Fibroblast of peridontal ligament (primary cell): ENCODE data around the gene RCOR3.
"Not testable (repeated sequence)": the region's sequence is repeated elsewhere in the genome, so short reads cannot be mapped to it uniquely, and the experiment has no call there.

ENCODE experiments used
- DNase-seq: peaks from one replicate; pipeline ENCODE4 v3.0.0-alpha.2; 2010; ENCODE audit errors: extremely low read depth

RCOR3 gene

GRCh38 chr1:211340622-211341507 lies 81.7 kb downstream of the RCOR3 start:
- DNase-seq: no peak

- no peak for DNase-seq
Measured at GRCh38 chr1:211341999-211342398, 82.8 kb downstream of the RCOR3 start.

GRCh38 chr1:211343607-211344006 lies 84.4 kb downstream of the RCOR3 start:
- DNase-seq: no peak

GRCh38 chr1:211344152-211344618 lies 85.0 kb downstream of the RCOR3 start:
- DNase-seq: no peak

- DNase-seq: no peak
Measured at GRCh38 chr1:211345719-211346118, 86.6 kb downstream of the RCOR3 start.

- no peak for DNase-seq
Measured at GRCh38 chr1:211347077-211347844, 88.1 kb downstream of the RCOR3 start.

GRCh38 chr1:211348547-211348946 lies 89.4 kb downstream of the RCOR3 start:
- no peak for DNase-seq

GRCh38 chr1:211349741-211350140 lies 90.6 kb downstream of the RCOR3 start:
- no peak for DNase-seq

GRCh38 chr1:211352055-211352454 lies 92.9 kb downstream of the RCOR3 start:
- DNase-seq: not testable (repeated sequence)

- no peak for DNase-seq
Measured at GRCh38 chr1:211352465-211352864, 93.3 kb downstream of the RCOR3 start.

GRCh38 chr1:211352985-211353515 lies 93.9 kb downstream of the RCOR3 start:
- DNase-seq: no peak

GRCh38 chr1:211353562-211354212 lies 94.5 kb downstream of the RCOR3 start:
- DNase-seq: no peak

GRCh38 chr1:211355873-211356272 lies 96.7 kb downstream of the RCOR3 start:
- DNase-seq: no peak

- peak; percentile 24 for DNase-seq
Measured at GRCh38 chr1:211356723-211357407, 97.7 kb downstream of the RCOR3 start.

GRCh38 chr1:211358685-211359084 lies 99.5 kb downstream of the RCOR3 start:
- no peak for DNase-seq

GRCh38 chr1:211359876-211360275 lies 100.7 kb downstream of the RCOR3 start:
- DNase-seq: no peak

GRCh38 chr1:211361202-211361601 lies 102.0 kb downstream of the RCOR3 start:
- DNase-seq: no peak
